A673 (cell line): ENCODE results near the gene HFM1. TPM values are rescaled to one million over a fixed set of nuclear protein-coding genes. Genes with fewer than 3 reads are reported as not detected.
"Not testable (repeated sequence)": the region's sequence is repeated elsewhere in the genome, so short reads cannot be mapped to it uniquely, and the experiment has no call there.

ENCODE experiments used
- BruUV-seq: library from RNA; stranded (reverse); fragments of 400-500 nt; replicated peaks from 2 replicates; lab custom pipeline; 2021; lab: Mats Ljungman, UMichigan
- CTCF ChIA-PET: fragments of 300-600 bp; sonication (Branson Sonifier 250); formaldehyde crosslinking; loops from one replicate; lab custom pipeline; 2022; ENCODE audit warnings: antibody characterized with exemption; lab: Charles Lee
- POLR2A ChIA-PET: fragments of 300-600 bp; sonication (Branson Sonifier 250); formaldehyde crosslinking; loops from one replicate; lab custom pipeline; 2022; ENCODE audit warnings: antibody characterized with exemption; ENCODE audit not compliant: low non-redundant PET; lab: Charles Lee
- DNase-seq: peaks from one replicate; pipeline ENCODE4 v3.0.0-alpha.2; 2015; ENCODE audit warnings: low spot score
- H3K27ac ChIP-seq: fragments of 200-600 bp; sonication (generic); 2 replicates; pipeline ENCODE4 v1.5.1; 2016; ENCODE audit warnings: mixed run types, low read depth, mild to moderate bottlenecking, mixed read lengths, antibody characterized with exemption, low read length; ENCODE audit not compliant: poor library complexity, severe bottlenecking
- H3K27me3 ChIP-seq: fragments of 200-600 bp; sonication (generic); replicated peaks from 2 replicates; pipeline ENCODE4 v1.6.1; 2017; ENCODE audit warnings: mixed run types, low read depth, mild to moderate bottlenecking, mixed read lengths, antibody characterized with exemption, low read length; ENCODE audit not compliant: insufficient read depth, poor library complexity
- H3K36me3 ChIP-seq: fragments of 200-600 bp; sonication (generic); 2 replicates; pipeline ENCODE4 v1.6.1; 2016; ENCODE audit warnings: mixed run types, mild to moderate bottlenecking, mixed read lengths, antibody characterized with exemption, low read length; ENCODE audit not compliant: insufficient read depth, poor library complexity, severe bottlenecking
- H3K4me1 ChIP-seq: fragments of 200-600 bp; sonication (generic); 2 replicates; pipeline ENCODE4 v1.6.1; 2017; ENCODE audit warnings: mixed run types, mild to moderate bottlenecking, mixed read lengths, antibody characterized with exemption, low read length; ENCODE audit not compliant: insufficient read depth, poor library complexity, severe bottlenecking
- H3K4me3 ChIP-seq: fragments of 200-600 bp; sonication (generic); 2 replicates; pipeline ENCODE4 v1.5.1; 2016; ENCODE audit warnings: low read depth, mixed run types, mild to moderate bottlenecking, mixed read lengths, low read length; ENCODE audit not compliant: poor library complexity, severe bottlenecking
- H3K9me3 ChIP-seq: fragments of 200-600 bp; sonication (generic); 2 replicates; pipeline ENCODE4 v1.6.1; 2016; ENCODE audit warnings: mixed run types, low read depth, mild to moderate bottlenecking, mixed read lengths, antibody characterized with exemption, low read length; ENCODE audit not compliant: poor library complexity, severe bottlenecking
- CTCF ChIP-seq: fragments of 300-800, 200-600 bp; sonication (generic); conservative IDR thresholded peaks from 2 replicates; pipeline ENCODE4 v1.5.1; 2017; ENCODE audit warnings: low read depth, mild to moderate bottlenecking, antibody characterized with exemption, low read length, moderate library complexity, mixed read lengths
- EZH2 ChIP-seq: fragments of 200-600 bp; sonication (generic); IDR thresholded peaks from 2 replicates; pipeline ENCODE4 v1.6.1; 2017; ENCODE audit warnings: borderline replicate concordance, low read depth, mild to moderate bottlenecking, mixed read lengths, antibody characterized with exemption, low read length; ENCODE audit not compliant: poor library complexity, severe bottlenecking
- intact Hi-C: fragments of 100-400 bp; cut with micrococcal nuclease; formaldehyde crosslinking; loops from one replicate; pipeline ENCODE4 v1.10.0; 2022; ENCODE audit not compliant: unreplicated experiment
- total RNA-seq: library from RNA; stranded (reverse); gene quantifications from 2 replicates; pipeline ENCODE4 v1.2.3, GENCODE V29; 2021

HFM1 gene
- total RNA-seq, 1 experiment from 2014 or later, result 0.69 TPM

- Histone ChIP-seq H3K4me3 (no peak overlapping the region), H3K36me3 (no peaks in the 10 kb centered on the region), H3K4me1 (no peaks in the 10 kb centered on the region), H3K27ac (no peak overlapping the region), H3K9me3 (no peaks in the 10 kb centered on the region), H3K27me3 (no peaks in the 10 kb centered on the region)
- no peak for DNase-seq
- ChIA-PET CTCF (no interaction called here), POLR2A (no interaction called here)
- intact Hi-C loops, result no loop called here
- no TSS peak for BruUV-seq
- TF ChIP-seq CTCF, result no peak
Measured at GRCh38 chr1:91383456-91383855, 21.2 kb downstream of the HFM1 start.

- no TSS peak for BruUV-seq
- Histone ChIP-seq H3K36me3 (no peaks in the 10 kb centered on the region), H3K27me3 (no peaks in the 10 kb centered on the region), H3K4me3 (no peak overlapping the region), H3K4me1 (no peaks in the 10 kb centered on the region), H3K27ac (no peak overlapping the region), H3K9me3 (no peaks in the 10 kb centered on the region)
- ChIA-PET POLR2A (no interaction called here), CTCF (no interaction called here)
- TF ChIP-seq EZH2 (no peak), CTCF (no peak)
- DNase-seq, result no peak
- intact Hi-C loops, result no loop called here
Measured at GRCh38 chr1:91381844-91382243, 22.8 kb downstream of the HFM1 start.

- POLR2A ChIA-PET, result interaction anchor here (0.6 kb wide), 1 partner anchor 407 kb away, joined by 3 read pairs; no protein-coding TSS in a partner anchor
- H3K4me3 ChIP-seq, result no peak overlapping the region
- H3K36me3 ChIP-seq, result no peaks in the 10 kb centered on the region
- no peaks in the 10 kb centered on the region for H3K9me3 ChIP-seq
- no peaks in the 10 kb centered on the region for H3K27me3 ChIP-seq
- no peak overlapping the region for H3K27ac ChIP-seq
- BruUV-seq, result no TSS peak
- CTCF ChIA-PET, result no interaction called here
- peaks cover 7% of the 10 kb centered on the region for H3K4me1 ChIP-seq
- peak; percentile 80 for DNase-seq
- no peak for TF ChIP-seq EZH2
- TF ChIP-seq CTCF, result no peak
- intact Hi-C loops, result no loop called here
Measured at GRCh38 chr1:91374086-91374485, 30.6 kb downstream of the HFM1 start.

- intact Hi-C loops, DNase-seq, H3K36me3 ChIP-seq, POLR2A ChIA-PET, BruUV-seq, H3K27me3 ChIP-seq, H3K9me3 ChIP-seq, CTCF ChIA-PET, H3K4me3 ChIP-seq, H3K4me1 ChIP-seq, H3K27ac ChIP-seq: not testable (repeated sequence)
Measured at GRCh38 chr1:91372230-91372629, 32.4 kb downstream of the HFM1 start.
